Stimulated activated CD8-positive, alpha-beta memory T cell treated with anti-CD3 and anti-CD28 coated beads, Interleukin-12 subunit alpha, Interleukin-12 subunit beta, amount 100 ng/mL, for 24 hours (primary cell): ENCODE measurements around the gene EFCAB3.
A peak's percentile ranks its signal among the peaks of the same experiment; 100 is the strongest.
"Not testable (repeated sequence)": the region's sequence is repeated elsewhere in the genome, so short reads cannot be mapped to it uniquely, and the experiment has no call there.

Experiments
- DNase-seq: peaks from one replicate; pipeline ENCODE4 v3.0.0-alpha.2; 2020; ENCODE audit errors: extremely low read depth

The EFCAB3 gene

GRCh38 chr17:62380253-62380652 is at the start of gene EFCAB3:
EFCAB3 (plus strand) TSS chr17:62380553; CDS start chr17:62382980, 2,427 bp downstream.
- no peak for DNase-seq

DNA sequence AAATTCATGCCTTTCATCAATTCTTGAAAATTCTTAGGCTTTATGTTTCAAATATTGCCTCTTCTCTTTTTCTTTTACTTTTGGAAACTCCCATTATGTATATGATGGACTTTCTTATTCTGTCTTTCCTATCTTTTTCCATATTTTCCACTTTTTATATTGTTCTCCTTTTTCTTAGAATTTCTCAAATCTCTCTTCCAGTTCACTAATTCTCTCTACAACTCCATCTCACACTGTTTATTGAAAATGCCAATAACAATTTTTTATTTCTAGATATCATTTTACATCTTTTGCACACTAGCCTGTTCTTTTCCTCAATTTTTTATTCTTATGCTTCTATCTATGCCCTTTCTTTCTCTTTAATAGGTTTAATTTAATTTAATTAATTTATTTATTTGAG is 43.8 kb upstream of the EFCAB3 start:
- DNase-seq: no peak

DNA sequence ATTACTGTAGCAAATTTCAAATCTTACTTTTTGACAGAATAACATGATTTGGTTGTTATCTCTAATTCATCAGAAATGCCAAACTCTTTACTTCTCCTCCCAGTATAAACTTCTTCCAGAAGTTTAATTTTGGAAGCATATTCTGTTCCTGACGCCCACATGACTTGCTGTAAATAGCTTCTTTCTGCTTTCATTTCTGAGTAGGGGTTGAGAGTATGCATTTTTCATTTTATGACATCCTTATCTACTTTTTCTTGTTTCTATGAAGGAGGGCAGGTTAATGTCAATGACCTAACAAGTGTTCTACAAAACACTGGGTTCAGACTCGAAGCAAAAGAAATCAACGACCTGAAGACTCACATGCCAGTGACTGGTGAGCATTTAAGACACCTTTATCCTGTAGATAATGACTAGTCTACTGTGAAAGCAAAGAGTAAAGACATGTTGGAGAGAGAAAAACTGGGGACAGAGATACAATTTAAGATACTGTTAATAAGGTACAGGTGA is 36.5 kb upstream of the EFCAB3 start:
- no peak for DNase-seq

DNA sequence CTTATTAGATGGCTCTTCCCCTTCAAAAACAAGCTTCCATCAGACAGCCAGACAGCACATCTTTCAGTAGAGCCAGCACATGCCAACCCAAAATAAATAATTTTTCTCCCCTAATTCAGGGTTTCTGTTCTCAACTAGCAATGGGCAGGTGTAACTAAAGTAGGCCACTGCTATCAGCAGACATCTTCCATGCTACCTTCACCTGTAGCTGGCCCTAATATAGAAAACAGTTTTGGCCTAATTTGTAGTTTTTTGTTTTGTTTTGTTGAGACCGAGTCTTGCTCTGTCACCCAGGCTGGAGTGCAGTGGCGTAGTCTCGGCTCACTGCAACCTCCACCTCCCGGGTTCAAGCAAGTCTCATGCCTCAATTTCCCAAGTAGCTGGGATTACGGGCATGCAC is 29.2 kb upstream of the EFCAB3 start:
- DNase-seq: no peak

DNA sequence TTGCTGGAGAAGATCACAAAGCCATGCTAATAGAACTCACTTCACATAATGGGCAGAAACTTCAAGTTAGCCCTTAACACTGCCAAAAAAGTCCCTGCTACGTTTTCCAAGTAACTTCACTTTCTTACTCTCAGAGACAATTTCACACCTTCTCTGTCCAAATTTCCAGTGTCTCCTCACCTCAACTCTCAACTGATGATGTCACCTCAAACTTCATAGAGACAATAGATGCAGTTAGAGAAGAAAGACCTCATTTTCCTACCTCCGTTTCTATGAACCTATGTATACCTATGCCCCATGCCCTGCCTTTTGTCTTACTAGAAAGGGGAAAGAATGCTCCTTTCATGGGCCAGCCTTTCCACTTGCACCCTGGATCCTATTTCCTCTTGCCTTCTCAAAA is 14.2 kb upstream of the EFCAB3 start:
- no peak for DNase-seq

- DNase-seq: no peak
Measured at GRCh38 chr17:62381561-62381960, 1.2 kb downstream of the EFCAB3 start.

DNA sequence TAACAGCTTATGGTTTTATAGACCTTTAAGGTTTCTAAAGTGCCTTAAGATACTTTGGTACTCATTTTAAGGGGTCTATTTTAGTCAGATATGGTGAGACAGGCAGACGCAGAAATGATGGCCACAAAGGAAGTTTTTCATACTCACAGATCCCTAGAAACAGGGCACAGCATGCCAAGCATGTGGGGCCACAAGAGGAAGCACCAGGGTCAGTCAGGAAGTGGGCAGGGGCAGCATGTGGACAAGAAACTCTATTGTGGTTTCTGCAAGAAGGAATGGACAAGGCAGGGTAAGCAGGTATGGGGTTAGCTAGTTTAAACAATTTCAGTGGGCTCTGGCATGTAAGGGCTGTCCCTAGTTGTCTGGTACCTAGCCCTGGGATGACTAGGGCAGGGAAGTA is 8.5 kb downstream of the EFCAB3 start:
- DNase-seq: no peak

- DNase-seq: no peak
Measured at GRCh38 chr17:62392908-62393307, 12.6 kb downstream of the EFCAB3 start.

GRCh38 chr17:62398891-62399290 is 18.5 kb downstream of the EFCAB3 start:
- DNase-seq: no peak

DNA sequence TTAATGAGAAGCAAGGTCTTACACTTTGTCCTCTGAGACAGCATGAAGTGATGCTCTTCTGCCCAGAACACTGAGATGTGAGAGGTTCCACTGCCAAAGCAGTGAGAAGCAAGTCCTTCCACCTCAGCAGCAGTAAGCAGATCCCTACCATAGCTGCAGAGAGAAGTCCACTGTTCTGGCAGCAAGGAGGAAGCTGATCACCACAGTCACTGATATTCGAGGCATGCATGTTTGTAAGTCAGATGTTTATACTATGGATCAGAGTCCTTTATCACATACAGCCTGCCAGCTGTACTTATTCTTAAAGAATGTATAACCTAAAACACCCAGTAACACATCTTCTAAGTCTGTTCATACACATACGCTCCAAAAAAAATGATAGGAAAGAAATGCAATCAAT is 25.1 kb downstream of the EFCAB3 start:
- DNase-seq: no peak

GRCh38 chr17:62413090-62413489 is 32.7 kb downstream of the EFCAB3 start:
- not testable (repeated sequence) for DNase-seq

DNA sequence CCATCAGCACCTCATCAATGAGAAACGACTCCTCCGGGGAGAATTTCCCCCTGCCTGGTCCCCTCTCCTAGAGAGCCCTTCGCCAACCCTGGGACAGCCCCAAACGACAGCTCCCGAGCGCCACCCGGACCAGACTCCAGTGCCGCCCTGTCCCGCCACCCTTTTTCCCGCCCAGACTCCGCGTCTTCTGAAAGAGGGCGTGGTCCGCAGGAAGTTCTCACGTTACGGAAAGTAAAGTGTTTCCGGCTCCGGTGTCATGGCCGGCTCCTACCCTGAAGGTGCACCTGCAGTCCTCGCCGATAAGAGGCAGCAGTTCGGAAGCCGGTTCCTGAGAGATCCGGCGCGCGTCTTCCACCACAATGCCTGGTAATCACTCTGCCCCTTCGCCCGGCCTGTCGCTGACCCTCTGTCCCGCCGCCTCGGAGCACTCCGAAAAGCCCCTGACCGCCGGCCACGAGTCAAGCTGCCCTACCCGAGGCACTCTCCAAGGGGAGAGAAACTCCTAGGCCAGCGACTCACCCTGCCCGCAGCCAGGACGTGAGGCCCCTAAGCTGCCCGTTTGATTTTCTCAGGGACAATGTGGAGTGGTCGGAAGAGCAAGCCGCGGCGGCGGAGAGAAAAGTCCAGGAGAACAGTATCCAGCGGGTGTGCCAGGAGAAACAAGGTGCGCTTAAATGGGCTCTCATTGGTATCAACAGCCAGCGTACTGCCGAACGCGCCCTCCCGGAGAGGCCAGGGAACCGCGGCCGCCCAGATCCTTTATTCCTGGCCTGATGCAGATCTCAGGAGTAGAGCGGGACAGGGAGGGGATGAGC is 43.5 kb downstream of the EFCAB3 start, which contains the start of gene METTL2A:
Gene METTL2A (plus strand): TSS at position 251 of the 815 bp plus-strand sequence. CDS start 6 bp downstream, at position 257.
- peak; percentile 69 for DNase-seq

DNA sequence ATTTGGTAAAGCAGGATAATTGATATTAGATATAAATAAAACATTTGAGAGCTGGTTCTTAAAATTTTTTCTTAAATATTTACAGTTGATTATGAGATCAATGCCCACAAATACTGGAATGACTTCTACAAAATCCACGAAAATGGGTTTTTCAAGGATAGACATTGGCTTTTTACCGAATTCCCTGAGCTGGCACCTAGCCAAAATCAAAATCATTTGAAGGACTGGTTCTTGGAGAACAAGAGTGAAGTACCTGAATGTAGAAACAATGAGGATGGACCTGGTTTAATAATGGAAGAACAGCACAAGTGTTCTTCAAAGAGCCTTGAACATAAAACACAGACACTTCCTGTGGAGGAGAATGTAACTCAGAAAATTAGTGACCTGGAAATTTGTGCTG is 45.9 kb downstream of the EFCAB3 start:
- DNase-seq: not testable (repeated sequence)

DNA sequence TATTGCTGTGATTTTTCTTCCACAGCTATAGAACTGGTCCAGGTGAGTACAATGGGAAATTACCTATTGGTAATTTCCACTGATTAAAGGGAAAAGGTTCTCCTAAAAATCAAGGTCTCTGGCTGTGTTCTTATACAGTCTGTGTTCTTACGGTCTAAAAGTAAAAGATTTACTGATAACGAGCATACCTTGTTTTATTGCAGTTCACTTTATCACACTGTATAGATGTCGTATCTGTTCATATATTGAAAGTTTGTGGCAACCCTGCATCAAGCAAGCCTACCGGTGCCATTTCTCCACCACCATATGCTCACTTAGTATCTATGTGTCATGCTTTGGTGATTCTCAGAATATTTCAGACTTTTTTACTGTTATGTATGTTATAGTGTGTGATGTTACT is 54.9 kb downstream of the EFCAB3 start:
- not testable (repeated sequence) for DNase-seq

- not testable (repeated sequence) for DNase-seq
Measured at GRCh38 chr17:62441181-62441580, 60.8 kb downstream of the EFCAB3 start.

- DNase-seq: no peak
Measured at GRCh38 chr17:62444063-62444462, 63.7 kb downstream of the EFCAB3 start.

DNA sequence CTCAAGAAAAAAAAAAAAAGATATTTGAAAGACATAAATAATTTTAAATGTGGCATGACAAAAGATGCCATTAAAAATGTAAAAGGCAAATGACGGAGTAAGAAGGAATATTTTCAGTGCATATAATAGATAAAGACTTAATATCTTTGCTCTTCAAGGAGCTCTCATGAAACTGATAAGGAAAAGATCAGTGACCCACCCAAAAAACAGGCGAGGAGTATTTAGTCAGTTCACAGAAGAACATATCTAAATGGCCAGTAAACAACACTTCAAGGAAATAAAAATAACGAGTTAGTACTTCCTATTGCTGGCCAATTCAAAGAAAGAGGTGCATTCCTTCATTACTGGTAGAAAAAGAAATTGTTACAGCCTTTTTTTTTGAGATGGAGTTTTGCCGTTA is 65.4 kb downstream of the EFCAB3 start:
- DNase-seq: not testable (repeated sequence)

GRCh38 chr17:62452195-62452594 is 71.8 kb downstream of the EFCAB3 start:
- not testable (repeated sequence) for DNase-seq

GRCh38 chr17:62453041-62453440 is 72.7 kb downstream of the EFCAB3 start:
- not testable (repeated sequence) for DNase-seq

- DNase-seq: not testable (repeated sequence)
Measured at GRCh38 chr17:62453656-62454055, 73.3 kb downstream of the EFCAB3 start.

DNA sequence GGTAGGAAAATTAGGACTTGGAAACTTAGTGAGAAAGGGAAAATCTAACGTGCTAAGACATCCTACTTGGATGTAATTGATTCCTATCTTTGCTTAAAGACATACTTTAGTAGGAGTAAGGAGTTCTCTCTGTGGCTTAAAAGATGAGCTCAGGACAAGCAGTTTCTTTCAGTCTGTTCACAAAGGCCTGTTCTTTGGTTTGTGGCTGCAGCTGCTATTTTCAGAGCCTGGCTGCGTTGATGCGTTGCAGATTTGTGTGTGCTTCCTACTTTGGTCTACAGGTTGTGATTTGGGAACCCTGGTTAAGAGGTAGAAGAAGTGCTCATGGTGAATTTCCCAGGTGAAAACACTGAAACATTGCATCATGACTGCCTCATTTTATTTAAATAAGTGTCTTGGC is 73.8 kb downstream of the EFCAB3 start:
- not testable (repeated sequence) for DNase-seq

DNA sequence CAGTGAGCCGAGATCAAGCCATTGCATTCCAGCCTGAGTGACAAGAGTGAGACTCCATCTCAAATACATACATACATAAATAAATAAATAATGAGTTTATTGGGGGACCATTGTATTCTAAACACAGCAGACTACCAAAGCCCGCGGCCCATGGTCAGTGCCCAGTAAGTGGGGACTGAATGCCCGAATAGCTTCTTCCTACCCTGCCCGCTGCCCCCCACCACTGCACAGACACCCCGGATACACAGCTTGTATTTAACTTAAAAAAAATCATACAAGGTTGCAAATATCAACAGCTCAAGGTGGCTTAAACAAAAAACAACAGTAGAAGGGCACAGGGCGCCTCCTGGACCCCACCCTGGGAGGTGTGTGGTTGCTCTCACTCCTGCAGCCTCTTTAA is 75.7 kb downstream of the EFCAB3 start:
- no peak for DNase-seq

GRCh38 chr17:62458483-62458882 is 78.1 kb downstream of the EFCAB3 start:
- DNase-seq: not testable (repeated sequence)
